ENCODE results near the gene KCTD17.

Gene KCTD17

GRCh38 chr22:37051391-37052385 lies at the start of gene KCTD17:
TSS of gene KCTD17 (plus strand) at chr22:37051742. CDS start at chr22:37051761, 19 bp downstream.
- peak; percentile 20 to 34 for DNase-seq (ENCODE audit: low read depth in 2 of 2)

GRCh38 chr22:37001826-37002225 lies 49.7 kb upstream of the KCTD17 start:
- DNase-seq (ENCODE audit: low read depth in 2 of 2): no peak

- DNase-seq (ENCODE audit: low read depth in 2 of 2): no peak
Observed at GRCh38 chr22:37002633-37003032, 48.9 kb upstream of the KCTD17 start.

- no peak for DNase-seq (ENCODE audit: low read depth in 2 of 2)
Observed at GRCh38 chr22:37007651-37008050, 43.9 kb upstream of the KCTD17 start.

GRCh38 chr22:37008365-37008764 lies 43.2 kb upstream of the KCTD17 start:
- no peak for DNase-seq (ENCODE audit: low read depth in 2 of 2)

- DNase-seq (ENCODE audit: low read depth in 2 of 2): no peak
Observed at GRCh38 chr22:37009490-37009889, 42.1 kb upstream of the KCTD17 start.

- DNase-seq (ENCODE audit: low read depth in 2 of 2): no peak
Observed at GRCh38 chr22:37010174-37010573, 41.4 kb upstream of the KCTD17 start.

GRCh38 chr22:37010976-37011375 lies 40.6 kb upstream of the KCTD17 start:
- no peak for DNase-seq (ENCODE audit: low read depth in 2 of 2)

GRCh38 chr22:37011472-37011871 lies 40.1 kb upstream of the KCTD17 start:
- no peak for DNase-seq (ENCODE audit: low read depth in 2 of 2)

GRCh38 chr22:37012262-37012904 lies 39.2 kb upstream of the KCTD17 start:
- DNase-seq (ENCODE audit: low read depth in 2 of 2): no peak

- no peak for DNase-seq (ENCODE audit: low read depth in 2 of 2)
Observed at GRCh38 chr22:37012956-37013355, 38.6 kb upstream of the KCTD17 start.

- no peak for DNase-seq (ENCODE audit: low read depth in 2 of 2)
Observed at GRCh38 chr22:37014415-37014806, 37.1 kb upstream of the KCTD17 start.

GRCh38 chr22:37014835-37015586 lies 36.5 kb upstream of the KCTD17 start:
- DNase-seq (ENCODE audit: low read depth in 2 of 2): no peak

- no peak for DNase-seq (ENCODE audit: low read depth in 2 of 2)
Observed at GRCh38 chr22:37015587-37015878, 36.0 kb upstream of the KCTD17 start.

GRCh38 chr22:37016134-37016910 lies 35.2 kb upstream of the KCTD17 start:
- DNase-seq (ENCODE audit: low read depth in 2 of 2): no peak

GRCh38 chr22:37017356-37017755 lies 34.2 kb upstream of the KCTD17 start:
- DNase-seq (ENCODE audit: low read depth in 2 of 2): no peak

GRCh38 chr22:37018086-37018814 lies 33.3 kb upstream of the KCTD17 start:
- DNase-seq (ENCODE audit: low read depth in 2 of 2): no peak

- no peak for DNase-seq (ENCODE audit: low read depth in 2 of 2)
Observed at GRCh38 chr22:37018815-37019308, 32.7 kb upstream of the KCTD17 start.

GRCh38 chr22:37019309-37020191 lies 32.0 kb upstream of the KCTD17 start, which contains the start of the genes MPST and TST:
TSS of gene MPST (plus strand) at chr22:37019742. CDS start at chr22:37019837, 95 bp downstream.
TSS of gene TST (minus strand) at chr22:37019447. CDS start at chr22:37018732, 715 bp downstream.
- DNase-seq (ENCODE audit: low read depth in 2 of 2): no peak

GRCh38 chr22:37020192-37020479 lies 31.4 kb upstream of the KCTD17 start:
- DNase-seq (ENCODE audit: low read depth in 2 of 2): no peak
